ENCODE results near the gene KCNJ16.

Gene KCNJ16

DNA sequence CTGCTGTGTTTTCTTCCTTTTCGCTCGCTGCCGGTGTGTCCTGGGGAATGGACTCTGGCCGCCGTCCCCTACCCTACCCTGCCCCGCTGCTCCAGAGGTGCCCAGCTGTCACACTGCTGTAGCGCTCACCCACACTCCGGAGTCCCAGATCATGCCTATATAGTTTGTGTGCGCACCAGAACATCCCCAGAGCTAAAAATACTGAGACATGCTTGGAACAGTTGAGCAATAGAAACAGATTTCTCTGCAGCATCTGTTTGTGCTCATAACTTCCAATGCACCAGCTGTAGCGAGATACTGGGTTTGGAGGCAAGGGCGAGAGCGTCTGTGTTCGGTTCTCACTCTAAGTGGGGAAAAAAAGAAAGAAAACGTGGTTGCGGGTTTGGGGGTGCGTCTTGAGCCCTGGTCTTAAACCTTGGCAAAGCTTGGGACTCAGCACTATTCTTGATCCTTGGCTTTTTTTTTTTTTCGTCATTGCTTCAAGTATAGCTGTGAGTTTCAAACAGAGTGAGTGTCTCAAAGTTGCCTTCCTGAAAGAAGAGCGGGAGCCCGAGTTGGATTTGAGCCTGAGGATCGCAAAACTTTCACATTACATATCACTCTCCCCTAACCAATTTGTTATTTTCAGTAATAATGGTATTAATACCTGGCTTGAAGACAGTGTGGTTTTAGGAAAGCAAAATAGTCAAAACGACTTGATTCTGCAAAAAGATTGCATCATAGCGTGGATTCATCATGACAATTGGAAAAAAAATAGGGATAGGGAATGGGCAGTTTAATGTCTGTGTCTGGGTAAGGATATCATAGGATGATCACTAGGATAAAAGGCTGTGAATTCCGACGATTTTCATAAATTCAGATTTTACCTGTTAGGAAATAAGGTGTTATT, 94.9 kb downstream of the KCNJ16 start:
- peak; percentile 70 for DNase-seq (ENCODE audit: low read depth)

DNA sequence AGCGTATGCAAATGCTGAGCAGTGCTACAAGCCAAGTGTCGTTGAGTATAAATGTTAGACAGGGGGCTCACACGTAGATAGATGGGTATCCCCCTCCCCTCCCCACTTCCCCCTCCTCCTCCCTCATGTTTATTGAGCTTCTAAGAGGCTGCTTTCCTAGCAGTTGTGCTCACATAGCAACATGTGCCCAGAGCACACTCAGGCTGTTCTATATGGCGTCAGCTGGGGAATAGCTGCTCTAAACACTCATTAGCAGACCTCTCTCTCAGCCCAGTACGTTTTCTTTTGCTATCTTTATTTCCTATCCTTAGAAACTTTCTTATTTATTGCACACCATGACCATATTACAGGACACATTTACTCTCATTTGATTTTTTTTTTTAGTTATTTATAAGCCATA, 96.1 kb downstream of the KCNJ16 start:
- DNase-seq (ENCODE audit: low read depth) = peak; percentile 22

DNA sequence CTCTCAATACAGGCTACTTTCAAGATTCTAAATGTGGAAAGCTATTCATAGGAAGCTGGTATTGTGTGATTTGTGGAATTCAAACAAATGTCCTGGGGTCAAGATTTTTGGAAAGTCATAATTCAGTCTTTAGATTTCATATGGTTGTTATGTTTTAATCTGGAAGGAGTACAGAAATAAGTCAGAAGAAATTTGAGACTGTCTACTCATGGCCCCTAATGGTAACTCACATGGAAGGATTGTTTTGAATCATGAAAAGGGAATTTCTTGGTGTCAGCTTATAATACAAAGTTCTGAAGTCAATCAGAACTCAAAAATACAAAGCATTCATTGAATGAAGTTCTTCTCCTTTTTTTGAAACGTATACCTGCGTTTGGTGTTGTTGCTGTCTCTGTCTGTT, 97.4 kb downstream of the KCNJ16 start:
- peak; percentile 49 for DNase-seq (ENCODE audit: low read depth)

DNA sequence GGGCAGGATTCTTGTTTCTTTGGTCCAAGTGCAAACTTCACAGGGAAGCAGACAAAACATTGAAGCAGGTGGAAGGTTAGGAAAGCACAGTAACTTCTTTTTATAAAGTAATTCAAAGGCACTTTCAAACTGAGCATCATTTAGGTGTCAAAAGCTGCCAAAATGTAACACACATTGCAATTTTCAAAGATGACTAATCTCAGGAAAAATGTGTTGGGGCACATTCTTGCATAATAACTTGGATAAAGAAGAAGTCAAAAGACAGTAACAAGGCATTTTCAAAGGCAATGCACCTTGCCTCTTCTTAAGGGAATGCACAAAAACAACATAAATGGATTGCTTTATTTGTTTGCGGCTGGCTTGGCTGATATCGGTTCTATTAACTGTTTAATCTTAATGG, 97.9 kb downstream of the KCNJ16 start:
- peak; percentile 66 for DNase-seq (ENCODE audit: low read depth)

- no peak for DNase-seq (ENCODE audit: low read depth)
Observed at GRCh38 chr17:70173681-70174080, 98.7 kb downstream of the KCNJ16 start.

DNA sequence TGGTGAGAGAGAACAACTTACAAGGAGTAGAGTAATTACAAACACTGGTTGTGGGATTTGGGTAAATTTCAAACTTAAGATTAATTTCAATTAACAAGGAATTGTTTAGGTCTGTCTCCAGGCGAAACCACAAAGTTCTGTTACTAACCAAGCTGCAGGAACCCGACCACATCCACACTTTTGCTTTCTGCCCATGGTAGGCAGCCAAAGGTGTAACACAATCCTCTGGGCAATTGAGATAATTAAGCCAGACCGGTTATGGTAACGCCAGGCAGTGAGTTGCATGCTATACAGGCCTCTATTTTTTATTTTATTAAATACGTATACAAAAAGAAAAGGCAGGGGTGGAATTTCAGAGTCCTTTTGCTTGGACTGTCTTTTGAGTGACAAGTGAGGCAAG, 106.4 kb downstream of the KCNJ16 start:
- no peak for DNase-seq (ENCODE audit: low read depth)

GRCh38 chr17:70181866-70182265, 106.8 kb downstream of the KCNJ16 start:
- peak; percentile 45 for DNase-seq (ENCODE audit: low read depth)

DNA sequence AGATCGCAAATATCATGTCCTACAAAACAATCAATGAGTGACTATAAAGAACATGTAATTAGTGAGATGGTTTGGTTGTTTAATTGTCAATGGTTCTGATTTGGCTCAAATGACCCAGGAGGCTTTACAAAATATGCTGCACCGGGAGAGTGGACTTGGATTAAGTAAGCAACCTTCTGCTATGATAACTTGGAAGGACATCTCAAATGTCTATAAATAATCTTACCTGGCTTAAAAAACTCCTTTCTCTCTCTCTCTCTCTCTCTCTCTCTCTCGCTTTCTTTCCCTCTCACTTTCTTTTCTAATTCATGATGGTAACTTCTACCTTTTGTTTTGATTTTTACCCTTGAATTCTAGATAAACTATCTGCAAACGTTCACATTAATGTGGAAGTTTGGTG, 108.5 kb downstream of the KCNJ16 start:
- no peak for DNase-seq (ENCODE audit: low read depth)

DNA sequence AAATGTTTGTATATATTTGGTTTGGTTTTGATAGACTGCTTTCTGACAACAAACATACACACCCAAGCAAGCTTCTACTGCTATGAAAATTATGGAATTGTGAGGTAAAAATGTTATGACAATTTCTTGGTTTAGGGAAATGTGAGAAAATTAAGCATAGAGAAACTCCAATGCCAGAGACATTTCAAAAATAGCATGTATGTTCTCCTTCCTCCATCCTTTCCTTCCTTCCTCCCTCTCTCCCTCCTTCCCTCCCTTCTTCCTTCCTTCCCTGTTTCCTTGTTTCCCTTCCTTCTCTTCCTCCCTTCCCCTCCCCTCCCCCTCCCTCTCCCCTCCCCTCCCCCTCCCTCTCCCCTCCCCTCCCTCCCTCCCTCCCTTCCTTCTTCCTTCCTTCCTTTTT, 109.2 kb downstream of the KCNJ16 start:
- no peak for DNase-seq (ENCODE audit: low read depth)

DNA sequence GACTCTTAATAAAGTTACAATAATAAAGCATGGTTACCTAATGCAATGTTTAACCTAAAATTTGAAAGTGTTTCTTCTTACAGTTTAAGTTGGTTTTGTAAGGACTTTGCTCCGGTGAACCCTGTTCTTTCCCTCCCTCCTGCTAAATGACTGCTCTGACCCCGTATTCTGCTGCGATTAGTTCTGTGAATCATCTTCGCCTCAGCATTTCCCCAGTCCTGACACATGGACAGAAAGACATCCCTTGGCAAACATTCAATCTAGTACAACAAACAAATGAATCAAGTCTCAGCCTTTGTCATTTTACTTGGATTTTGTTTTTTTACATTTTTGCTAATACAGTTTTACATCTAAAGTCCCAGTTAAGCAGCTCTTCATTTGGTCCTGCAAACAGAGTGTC, 109.7 kb downstream of the KCNJ16 start:
- DNase-seq (ENCODE audit: low read depth) = peak; percentile 94

All from iris pigment epithelial cell (primary cell).